Stimulated activated CD4-positive, alpha-beta T cell treated with anti-CD3 and anti-CD28 coated beads, Interleukin-15, amount 100 ng/mL, for 48 hours (primary cell): ENCODE results near the gene DCLK1.

Experiments
- DNase-seq, 2 donors: peaks; one replicate each; pipeline ENCODE4 v3.0.0-alpha.2; 2020; ENCODE audit warnings: low read depth in 2 of 2

The DCLK1 gene

GRCh38 chr13:35761440-35762252, 369.5 kb downstream of the DCLK1 start:
- no peak for DNase-seq

GRCh38 chr13:35760735-35761281, 370.4 kb downstream of the DCLK1 start:
- no peak for DNase-seq

GRCh38 chr13:35747594-35747993, 383.6 kb downstream of the DCLK1 start:
- DNase-seq: no peak

GRCh38 chr13:35744566-35745178, 386.5 kb downstream of the DCLK1 start:
- no peak for DNase-seq

- DNase-seq: no peak
These were observed 387.0 kb downstream of the DCLK1 start for GRCh38 chr13:35744144-35744543.

- DNase-seq: no peak
These were observed 388.0 kb downstream of the DCLK1 start for GRCh38 chr13:35743165-35743564.

GRCh38 chr13:35741657-35742056, 389.5 kb downstream of the DCLK1 start:
- no peak for DNase-seq

GRCh38 chr13:35736876-35737275, 394.3 kb downstream of the DCLK1 start:
- DNase-seq: no peak

GRCh38 chr13:35733827-35734226, 397.4 kb downstream of the DCLK1 start:
- no peak for DNase-seq

GRCh38 chr13:35732565-35732964, 398.6 kb downstream of the DCLK1 start:
- no peak for DNase-seq

- DNase-seq: no peak
These were observed 399.7 kb downstream of the DCLK1 start for GRCh38 chr13:35731471-35731870.

GRCh38 chr13:35729926-35730627, 401.1 kb downstream of the DCLK1 start:
- no peak for DNase-seq

GRCh38 chr13:35727881-35728280, 403.3 kb downstream of the DCLK1 start:
- no peak for DNase-seq

GRCh38 chr13:35724446-35724845, 406.7 kb downstream of the DCLK1 start:
- DNase-seq: no peak

GRCh38 chr13:35723821-35724220, 407.4 kb downstream of the DCLK1 start:
- DNase-seq: no peak

- DNase-seq: no peak
These were observed 408.1 kb downstream of the DCLK1 start for GRCh38 chr13:35723053-35723461.

GRCh38 chr13:35722458-35723052, 408.6 kb downstream of the DCLK1 start:
- no peak for DNase-seq

- DNase-seq: peak in 1 of 2 donors; percentile 14
These were observed 410.3 kb downstream of the DCLK1 start for GRCh38 chr13:35720690-35721554.

- no peak for DNase-seq
These were observed 410.9 kb downstream of the DCLK1 start for GRCh38 chr13:35720290-35720689.
